H9 (cell line): ENCODE measurements around the gene NPC1. TPM values are rescaled to one million over a fixed set of nuclear protein-coding genes. Genes with fewer than 3 reads are reported as not detected.

Source experiments
- DNase-seq: peaks from one replicate; pipeline ENCODE4 v3.0.0-alpha.2; 2017
- H2AFZ ChIP-seq: one replicate; pipeline ENCODE4 v1.6.1; 2013; ENCODE audit warnings: mild to moderate bottlenecking, low read length, control low read depth, moderate library complexity
- H2AK5ac ChIP-seq: 2 replicates; pipeline ENCODE4 v1.6.1; 2013; ENCODE audit warnings: low read length, control low read depth, mixed read lengths; ENCODE audit not compliant: insufficient read length
- H2BK120ac ChIP-seq: one replicate; pipeline ENCODE4 v1.6.1; 2013; ENCODE audit warnings: low read depth, mild to moderate bottlenecking, low read length, control low read depth, inconsistent platforms; ENCODE audit not compliant: poor library complexity, severe bottlenecking
- H2BK12ac ChIP-seq: 2 replicates; pipeline ENCODE4 v1.6.1; 2013; ENCODE audit warnings: low read length, control low read depth, mixed read lengths, low read depth; ENCODE audit not compliant: insufficient read length
- H2BK15ac ChIP-seq: 2 replicates; pipeline ENCODE4 v1.6.1; 2013; ENCODE audit warnings: low read depth, low read length, control low read depth
- H2BK20ac ChIP-seq: one replicate; pipeline ENCODE4 v1.6.1; 2013; ENCODE audit warnings: low read depth, mild to moderate bottlenecking, low read length, control low read depth, inconsistent platforms; ENCODE audit not compliant: poor library complexity, severe bottlenecking
- H2BK5ac ChIP-seq: 2 replicates; pipeline ENCODE4 v1.6.1; 2013; ENCODE audit warnings: low read length, control low read depth, mixed read lengths; ENCODE audit not compliant: insufficient read length
- H3K14ac ChIP-seq: 2 replicates; pipeline ENCODE4 v1.6.1; 2013; ENCODE audit warnings: low read length, control low read depth; ENCODE audit not compliant: insufficient read depth
- H3K18ac ChIP-seq: 2 replicates; pipeline ENCODE4 v1.6.1; 2013; ENCODE audit warnings: low read depth, mild to moderate bottlenecking, mixed read lengths, low read length, control low read depth; ENCODE audit not compliant: insufficient read length
- H3K23ac ChIP-seq: 2 replicates; pipeline ENCODE4 v1.6.1; 2013; ENCODE audit warnings: low read length, control low read depth, mixed read lengths, low read depth; ENCODE audit not compliant: insufficient read length
- H3K23me2 ChIP-seq: 2 replicates; pipeline ENCODE4 v1.6.1; 2013; ENCODE audit warnings: low read depth, mild to moderate bottlenecking, mixed read lengths, low read length, control low read depth; ENCODE audit not compliant: insufficient read length, poor library complexity, severe bottlenecking
- H3K27ac ChIP-seq: 2 replicates; pipeline ENCODE4 v1.5.1; 2013; ENCODE audit warnings: low read length, control low read depth, mixed read lengths, low read depth; ENCODE audit not compliant: insufficient read length
- H3K27me3 ChIP-seq: 2 replicates; pipeline ENCODE4 v1.6.1; 2013; ENCODE audit warnings: low read length, control low read depth, inconsistent platforms; ENCODE audit not compliant: insufficient read depth
- H3K4ac ChIP-seq: 2 replicates; pipeline ENCODE4 v1.6.1; 2013; ENCODE audit warnings: low read depth, mild to moderate bottlenecking, control low read depth, inconsistent platforms, low read length, moderate library complexity
- H3K4me1 ChIP-seq: 2 replicates; pipeline ENCODE4 v1.6.1; 2013; ENCODE audit warnings: low read length, control low read depth, inconsistent platforms; ENCODE audit not compliant: insufficient read depth
- H3K4me2 ChIP-seq: 2 replicates; pipeline ENCODE4 v1.6.1; 2013; ENCODE audit warnings: low read length, control low read depth, mixed read lengths; ENCODE audit not compliant: insufficient read length, insufficient read depth
- H3K56ac ChIP-seq: 2 replicates; pipeline ENCODE4 v1.6.1; 2013; ENCODE audit warnings: low read depth, mild to moderate bottlenecking, mixed read lengths, low read length, control low read depth; ENCODE audit not compliant: insufficient read length
- H3K79me1 ChIP-seq: 2 replicates; pipeline ENCODE4 v1.6.1; 2013; ENCODE audit warnings: low read depth, mild to moderate bottlenecking, moderate library complexity, low read length, control low read depth, inconsistent platforms; ENCODE audit not compliant: insufficient read depth, poor library complexity, severe bottlenecking
- H3K79me2 ChIP-seq: 2 replicates; pipeline ENCODE4 v1.6.1; 2013; ENCODE audit warnings: low read length, control low read depth, inconsistent platforms; ENCODE audit not compliant: insufficient read depth
- H3K9ac ChIP-seq: 2 replicates; pipeline ENCODE4 v1.6.1; 2013; ENCODE audit warnings: low read length, control low read depth, mixed read lengths; ENCODE audit not compliant: insufficient read length; ENCODE audit errors: extremely low read depth
- H3K9me3 ChIP-seq: one replicate; pipeline ENCODE4 v1.6.1; 2013; ENCODE audit warnings: low read depth, low read length, inconsistent platforms; ENCODE audit not compliant: control insufficient read depth
- H3T11ph ChIP-seq: one replicate; pipeline ENCODE4 v1.6.1; 2013; ENCODE audit warnings: mild to moderate bottlenecking, low read length, control low read depth, inconsistent platforms
- H4K20me1 ChIP-seq: one replicate; pipeline ENCODE4 v1.6.1; 2013; ENCODE audit not compliant: control insufficient read depth, insufficient read length, insufficient read depth
- H4K5ac ChIP-seq: 2 replicates; pipeline ENCODE4 v1.6.1; 2013; ENCODE audit warnings: low read depth, mild to moderate bottlenecking, mixed read lengths, low read length, control low read depth; ENCODE audit not compliant: insufficient read length
- H4K8ac ChIP-seq: replicated peaks from 2 replicates; pipeline ENCODE4 v1.6.1; 2013; ENCODE audit warnings: low read length, control low read depth, mixed read lengths, low read depth; ENCODE audit not compliant: insufficient read length
- H4K91ac ChIP-seq: 2 replicates; pipeline ENCODE4 v1.6.1; 2013; ENCODE audit warnings: low read depth, mild to moderate bottlenecking, moderate library complexity, mixed read lengths, low read length, control low read depth; ENCODE audit not compliant: insufficient read length
- H3K27ac Mint-ChIP-seq, 3 experiments: 2 replicates in 2 of 3; 3 replicates in 1 of 3; pipeline ENCODE4 v1.8.0; 2020 to 2021; ENCODE audit warnings: mixed read lengths in 3 of 3, mild to moderate bottlenecking in 1 of 3, moderate library complexity in 1 of 3
- H3K27me3 Mint-ChIP-seq: 2 replicates; pipeline ENCODE4 v1.8.0; 2021; ENCODE audit warnings: low read depth, mild to moderate bottlenecking, moderate library complexity, mixed read lengths
- H3K36me3 Mint-ChIP-seq, 3 experiments: 2 replicates in 2 of 3; 3 replicates in 1 of 3; pipeline ENCODE4 v1.8.0; 2020 to 2021; ENCODE audit warnings: low read depth in 3 of 3, mixed read lengths in 3 of 3; ENCODE audit not compliant: insufficient read depth in 1 of 3
- H3K4me1 Mint-ChIP-seq, 2 experiments: 2 replicates each; pipeline ENCODE4 v1.8.0; 2020; ENCODE audit warnings: mixed read lengths in 2 of 2
- H3K4me3 Mint-ChIP-seq, 2 experiments: 2 replicates in 1 of 2; 3 replicates in 1 of 2; pipeline ENCODE4 v1.8.0; 2020 to 2021; ENCODE audit warnings: mild to moderate bottlenecking in 2 of 2, mixed read lengths in 2 of 2, moderate library complexity in 1 of 2
- H3K9me3 Mint-ChIP-seq, 2 experiments: 2 replicates in 1 of 2; 3 replicates in 1 of 2; pipeline ENCODE4 v1.8.0; 2020; ENCODE audit warnings: mild to moderate bottlenecking in 2 of 2, mixed read lengths in 2 of 2, moderate library complexity in 1 of 2
- CTCF ChIP-seq: fragments of 200-600 bp; sonication (generic); conservative IDR thresholded peaks from 3 replicates; pipeline ENCODE4 v1.8.0; 2021; ENCODE audit warnings: antibody characterized with exemption, mild to moderate bottlenecking
- WGBS: extraction: QIAGEN DNeasy Blood & Tissue Kit; methylation state at CpG from one replicate; pipeline ENCODE4 v1.1.7; 2013; ENCODE audit warnings: missing lambda C conversion rate, low lambda C conversion rate, mixed read lengths; ENCODE audit not compliant: insufficient read length; ENCODE audit errors: extremely low coverage; 5-methylcytosine and 5-hydroxymethylcytosine counted together
- total RNA-seq: library from RNA; stranded (reverse); gene quantifications from 2 replicates; pipeline ENCODE4 v1.2.1, GENCODE V29; 2021

The NPC1 gene
- total RNA-seq, 1 experiment from 2014 or later = 24.2 TPM

DNA sequence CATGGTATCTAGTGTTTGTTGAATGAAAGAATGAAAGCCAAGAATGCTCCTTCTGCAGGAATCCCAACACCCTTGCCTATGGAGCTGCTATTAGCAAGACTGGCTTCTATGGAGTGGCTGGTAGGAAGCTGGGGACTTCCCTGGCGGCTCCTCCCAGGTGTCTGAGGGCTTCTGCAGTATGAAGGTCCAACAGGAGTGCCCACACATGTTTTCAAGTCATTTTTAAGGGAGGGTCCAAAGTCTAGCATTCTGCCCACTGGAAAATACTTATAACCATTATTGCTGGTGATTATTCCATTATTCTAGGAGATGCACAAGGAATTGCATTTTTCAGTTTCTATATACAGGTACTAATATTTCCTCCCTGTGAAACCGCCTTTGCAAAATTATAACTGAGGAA lies 21.9 kb upstream of the NPC1 start:
- Histone ChIP-seq H2AK5ac (no peak overlapping the region), H2BK120ac (no peak overlapping the region), H3K23me2 (no peaks in the 10 kb centered on the region), H4K8ac (no peak overlapping the region), H3K56ac (no peak overlapping the region), H2BK5ac (no peak overlapping the region), H2BK12ac (no peak overlapping the region), H3K18ac (no peak overlapping the region), H3T11ph (no peak overlapping the region), H3K4me1 (no peaks in the 10 kb centered on the region), H3K79me1 (no peaks in the 10 kb centered on the region), H3K9ac (no peak overlapping the region), H4K91ac (no peak overlapping the region), H2BK15ac (no peak overlapping the region), H3K27ac (no peak overlapping the region), H4K5ac (no peak overlapping the region), H4K20me1 (no peaks in the 10 kb centered on the region), H3K4ac (no peak overlapping the region), H3K9me3 (no peaks in the 10 kb centered on the region), H3K23ac (no peak overlapping the region), H3K14ac (no peak overlapping the region), H2AFZ (no peak overlapping the region), H3K27me3 (no peaks in the 10 kb centered on the region), H3K79me2 (no peaks in the 10 kb centered on the region), H2BK20ac (no peak overlapping the region), H3K4me2 (no peak overlapping the region)
- H3K27ac Mint-ChIP-seq = no peak overlapping the region
- H3K4me1 Mint-ChIP-seq = no peaks in the 10 kb centered on the region
- no CpG with 5 or more reads among the region's 2 CpGs for WGBS
- no peaks in the 10 kb centered on the region for H3K27me3 Mint-ChIP-seq
- H3K9me3 Mint-ChIP-seq = no peaks in the 10 kb centered on the region
- H3K4me3 Mint-ChIP-seq = no peak overlapping the region
- no peaks in the 10 kb centered on the region for H3K36me3 Mint-ChIP-seq
- no peak for DNase-seq
- no peak for TF ChIP-seq CTCF
